ENCODE results near the gene CNGB1. TPM values are rescaled to one million over a fixed set of nuclear protein-coding genes. Genes with fewer than 3 reads are reported as not detected.

The CNGB1 gene
- total RNA-seq, 4 donors from 2014 or later: not detected

- TF ChIP-seq CTCF (IDR thresholded peaks at IDR 0.05): no peak
- no peak for TF ChIP-seq POLR2A (IDR thresholded peaks at IDR 0.05)
- no peaks in the 10 kb centered on the region for H3K4me1 ChIP-seq
- no peak overlapping the region for H3K4me3 ChIP-seq
- no peak overlapping the region for H3K27ac ChIP-seq
- H3K36me3 ChIP-seq: no peaks in the 10 kb centered on the region
- intact Hi-C loops (cut with DNase I; ENCODE audit: low total_unique reads): no loop called here
- DNase-seq: no peak
- H3K27me3 ChIP-seq: no peaks in the 10 kb centered on the region
- H3K9me3 ChIP-seq: no peaks in the 10 kb centered on the region
These were observed 1.4 kb upstream of the CNGB1 start for GRCh38 chr16:57972306-57972705.

- Histone ChIP-seq H3K36me3 (no peaks in the 10 kb centered on the region), H3K4me3 (no peak overlapping the region), H3K27ac (no peak overlapping the region), H3K4me1 (no peaks in the 10 kb centered on the region), H3K9me3 (no peaks in the 10 kb centered on the region), H3K27me3 (no peaks in the 10 kb centered on the region)
- DNase-seq: no peak
- intact Hi-C loops (cut with DNase I; ENCODE audit: low total_unique reads): no loop called here
- TF ChIP-seq POLR2A (IDR thresholded peaks at IDR 0.05) (no peak), CTCF (IDR thresholded peaks at IDR 0.05) (no peak)
These were observed 920 bp upstream of the CNGB1 start for GRCh38 chr16:57971848-57972247.

GRCh38 chr16:57970319-57970718 is 609 bp downstream of the CNGB1 start:
- intact Hi-C loops (cut with DNase I; ENCODE audit: low total_unique reads): no loop called here
- no peaks in the 10 kb centered on the region for H3K9me3 ChIP-seq
- no peaks in the 10 kb centered on the region for H3K4me1 ChIP-seq
- no peak overlapping the region for H3K4me3 ChIP-seq
- no peak overlapping the region for H3K27ac ChIP-seq
- H3K36me3 ChIP-seq: no peaks in the 10 kb centered on the region
- no peak for DNase-seq
- H3K27me3 ChIP-seq: no peaks in the 10 kb centered on the region
- no peak for TF ChIP-seq POLR2A (IDR thresholded peaks at IDR 0.05)
- no peak for TF ChIP-seq CTCF (IDR thresholded peaks at IDR 0.05)

GRCh38 chr16:57969451-57970123 is 1.3 kb downstream of the CNGB1 start:
- H3K27ac ChIP-seq: no peak overlapping the region
- no peak for TF ChIP-seq CTCF (IDR thresholded peaks at IDR 0.05)
- no peak for TF ChIP-seq POLR2A (IDR thresholded peaks at IDR 0.05)
- no peak overlapping the region for H3K4me3 ChIP-seq
- DNase-seq: no peak
- no peaks in the 10 kb centered on the region for H3K27me3 ChIP-seq
- intact Hi-C loops (cut with DNase I; ENCODE audit: low total_unique reads): no loop called here
- no peaks in the 10 kb centered on the region for H3K9me3 ChIP-seq
- no peaks in the 10 kb centered on the region for H3K4me1 ChIP-seq
- no peaks in the 10 kb centered on the region for H3K36me3 ChIP-seq

- Histone ChIP-seq H3K4me1 (no peaks in the 10 kb centered on the region), H3K9me3 (no peaks in the 10 kb centered on the region), H3K36me3 (no peaks in the 10 kb centered on the region), H3K4me3 (no peak overlapping the region), H3K27me3 (no peaks in the 10 kb centered on the region), H3K27ac (no peak overlapping the region)
- intact Hi-C loops (cut with DNase I; ENCODE audit: low total_unique reads): no loop called here
- no peak for TF ChIP-seq CTCF (IDR thresholded peaks at IDR 0.05)
- TF ChIP-seq POLR2A (IDR thresholded peaks at IDR 0.05): no peak
- DNase-seq: no peak
These were observed 3.0 kb downstream of the CNGB1 start for GRCh38 chr16:57967916-57968315.

Measured in uterus (tissue), 4 donors.